GM21529 (cell line): ENCODE measurements around the gene MAP1LC3A.
"Not testable (repeated sequence)": the region's sequence is repeated elsewhere in the genome, so short reads cannot be mapped to it uniquely, and the experiment has no call there.

Experiments
- ATAC-seq: cut with Tn5 transposase; IDR thresholded peaks from one replicate; pipeline ENCODE4 v1.9.1; 2021; ENCODE audit not compliant: unreplicated experiment

MAP1LC3A gene

GRCh38 chr20:34558320-34559218, at the start of gene MAP1LC3A:
Gene MAP1LC3A, plus strand, starts transcription at chr20:34558718. Its CDS starts 151 bp downstream, at chr20:34558869.
- no peak for ATAC-seq

- no peak for ATAC-seq
Observed at GRCh38 chr20:34510575-34510974, 47.9 kb upstream of the MAP1LC3A start.

- ATAC-seq = no peak
Observed at GRCh38 chr20:34511891-34512265, 46.6 kb upstream of the MAP1LC3A start.

GRCh38 chr20:34512266-34512954, 46.1 kb upstream of the MAP1LC3A start:
- no peak for ATAC-seq

- ATAC-seq = no peak
Observed at GRCh38 chr20:34512955-34513419, 45.5 kb upstream of the MAP1LC3A start.

GRCh38 chr20:34514034-34514433, 44.5 kb upstream of the MAP1LC3A start:
- not testable (repeated sequence) for ATAC-seq

GRCh38 chr20:34514897-34515483, 43.5 kb upstream of the MAP1LC3A start:
- no peak for ATAC-seq

GRCh38 chr20:34515484-34516246, 42.9 kb upstream of the MAP1LC3A start:
- ATAC-seq = peak; percentile 58

GRCh38 chr20:34516247-34517113, 42.0 kb upstream of the MAP1LC3A start, which contains the start of gene DYNLRB1:
Gene DYNLRB1, plus strand, starts transcription at chr20:34516422. Its CDS starts 37 bp downstream, at chr20:34516459.
- peak; percentile 75 for ATAC-seq

- no peak for ATAC-seq
Observed at GRCh38 chr20:34517114-34517505, 41.4 kb upstream of the MAP1LC3A start.

- ATAC-seq = not testable (repeated sequence)
Observed at GRCh38 chr20:34518863-34519262, 39.7 kb upstream of the MAP1LC3A start.

GRCh38 chr20:34519841-34520240, 38.7 kb upstream of the MAP1LC3A start:
- not testable (repeated sequence) for ATAC-seq

- ATAC-seq = no peak
Observed at GRCh38 chr20:34522969-34523871, 35.3 kb upstream of the MAP1LC3A start.

- ATAC-seq = no peak
Observed at GRCh38 chr20:34524426-34524825, 34.1 kb upstream of the MAP1LC3A start.

GRCh38 chr20:34525342-34525708, 33.2 kb upstream of the MAP1LC3A start:
- ATAC-seq = no peak

- no peak for ATAC-seq
Observed at GRCh38 chr20:34525709-34526416, 32.7 kb upstream of the MAP1LC3A start.

GRCh38 chr20:34526466-34526865, 32.1 kb upstream of the MAP1LC3A start:
- no peak for ATAC-seq

GRCh38 chr20:34527016-34527415, 31.5 kb upstream of the MAP1LC3A start:
- no peak for ATAC-seq
